ENCODE results near the gene TMEM247. TPM values are rescaled to one million over a fixed set of nuclear protein-coding genes. Genes with fewer than 3 reads are reported as not detected.

TMEM247 gene
- polyA plus RNA-seq, 1 of the 3 experiments (the other 2 are of a cell fraction), result not detected

- ChIA-PET CTCF (interaction anchor here (1.0 to 3.4 kb wide), 2 partner anchors 24 to 445 kb away, joined by 3 to 13 read pairs; no protein-coding TSS in a partner anchor), POLR2A (no interaction called here)
- no peaks in the 10 kb centered on the region for H3K79me2 ChIP-seq (ENCODE audit: insufficient read depth)
These were observed 41.3 kb upstream of the TMEM247 start for GRCh38 chr2:46438102-46438501.

DNA sequence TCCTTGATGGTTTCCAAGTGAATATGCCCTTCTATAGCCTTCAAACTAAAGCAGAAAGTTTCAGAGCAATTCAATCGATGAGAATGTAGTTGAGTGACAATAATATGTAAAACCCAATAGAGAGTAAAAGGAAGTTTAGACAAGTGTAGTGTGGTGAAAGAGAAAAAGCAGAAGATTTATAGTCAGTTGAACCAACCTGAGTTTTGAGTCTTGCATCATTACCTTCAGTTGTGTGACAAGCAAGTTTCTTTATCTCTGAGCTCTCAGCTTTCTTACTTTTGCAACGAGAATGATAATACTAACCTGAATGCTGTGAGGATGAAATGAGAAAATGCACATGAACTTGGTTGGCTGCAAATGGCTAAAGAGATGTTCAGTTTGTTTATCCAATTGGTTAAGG lies 40.6 kb upstream of the TMEM247 start:
- ChIA-PET POLR2A (no interaction called here), CTCF (interaction anchor here (1.0 to 3.4 kb wide), 4 partner anchors 23 to 446 kb away, joined by 3 to 14 read pairs (median 11); no protein-coding TSS in a partner anchor)
- H2AFZ ChIP-seq (ENCODE audit: low read depth), result no peak overlapping the region

More at GRCh38 chr2:46438102-46438501, 41.3 kb upstream of the TMEM247 start:
- H3K9me2 ChIP-seq, result no peaks in the 10 kb centered on the region
- H3K4me1 ChIP-seq (ENCODE audit: control insufficient read depth in 1 of 2, insufficient read depth in 2 of 2, low read depth in 1 of 2, low read length in 1 of 2), result peaks cover 0 to 5% of the 10 kb centered on the region in 2 experiments; a peak in 2 of 4 replicates
- H3K4me2 ChIP-seq, result no peak overlapping the region
- TF ChIP-seq, protein P1, sequence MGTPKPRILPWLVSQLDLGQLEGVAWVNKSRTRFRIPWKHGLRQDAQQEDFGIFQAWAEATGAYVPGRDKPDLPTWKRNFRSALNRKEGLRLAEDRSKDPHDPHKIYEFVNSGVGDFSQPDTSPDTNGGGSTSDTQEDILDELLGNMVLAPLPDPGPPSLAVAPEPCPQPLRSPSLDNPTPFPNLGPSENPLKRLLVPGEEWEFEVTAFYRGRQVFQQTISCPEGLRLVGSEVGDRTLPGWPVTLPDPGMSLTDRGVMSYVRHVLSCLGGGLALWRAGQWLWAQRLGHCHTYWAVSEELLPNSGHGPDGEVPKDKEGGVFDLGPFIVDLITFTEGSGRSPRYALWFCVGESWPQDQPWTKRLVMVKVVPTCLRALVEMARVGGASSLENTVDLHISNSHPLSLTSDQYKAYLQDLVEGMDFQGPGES (IDR thresholded peaks at IDR 0.05; ENCODE audit: low read depth, low read length), result no peak
- TF ChIP-seq ELF1 (IDR thresholded peaks at IDR 0.05), result no peak
- no peak for TF ChIP-seq FOSL2 (IDR thresholded peaks at IDR 0.05; ENCODE audit: borderline replicate concordance, low read depth)
- TF ChIP-seq RXRA (IDR thresholded peaks at IDR 0.05; ENCODE audit: borderline replicate concordance, low read depth), result no peak
- no peak for TF ChIP-seq MXI1 (IDR thresholded peaks at IDR 0.05; ENCODE audit: low read depth, low read length)
- no peak for TF ChIP-seq JUND (IDR thresholded peaks at IDR 0.05)
- TF ChIP-seq NFIC (IDR thresholded peaks at IDR 0.05; ENCODE audit: borderline replicate concordance), result no peak
- no peaks in the 10 kb centered on the region for H3K9me3 ChIP-seq
- H3K4me3 ChIP-seq (ENCODE audit: low read depth in 2 of 2, low read length in 1 of 2), result no peak overlapping the region
- H3K9ac ChIP-seq, result no peak overlapping the region
- H3F3A ChIP-seq (replicated peaks; ENCODE audit: insufficient read depth), result no peaks in the 10 kb centered on the region
- no peak overlapping the region for H2AFZ ChIP-seq (ENCODE audit: low read depth)
- WGBS (ENCODE audit: low lambda C conversion rate), result 10% methylated on average over 1 of the region's 1 CpG
- no peaks in the 10 kb centered on the region for H4K20me1 ChIP-seq (ENCODE audit: insufficient read depth)
- no peak for DNase-seq
- no peak overlapping the region for H3K27ac ChIP-seq (ENCODE audit: low read depth in 2 of 2, low read length in 1 of 2)
- H3K27me3 ChIP-seq (ENCODE audit: insufficient read depth), result no peaks in the 10 kb centered on the region
- H3K36me3 ChIP-seq (replicated peaks in 1 of 2; ENCODE audit: control insufficient read depth in 1 of 2, insufficient read depth in 2 of 2, low read length in 1 of 2), result no peaks in the 10 kb centered on the region

More for the DNA sequence above, 40.6 kb upstream of the TMEM247 start:
- no peaks in the 10 kb centered on the region for H3K79me2 ChIP-seq (ENCODE audit: insufficient read depth)
- no peaks in the 10 kb centered on the region for H3K36me3 ChIP-seq (replicated peaks in 1 of 2; ENCODE audit: control insufficient read depth in 1 of 2, insufficient read depth in 2 of 2, low read length in 1 of 2)
- H3K27me3 ChIP-seq (ENCODE audit: insufficient read depth), result no peaks in the 10 kb centered on the region
- no peaks in the 10 kb centered on the region for H3F3A ChIP-seq (replicated peaks; ENCODE audit: insufficient read depth)
- H4K20me1 ChIP-seq (ENCODE audit: insufficient read depth), result no peaks in the 10 kb centered on the region
- H3K27ac ChIP-seq (ENCODE audit: low read depth in 2 of 2, low read length in 1 of 2), result no peak overlapping the region
- H3K9me3 ChIP-seq, result no peaks in the 10 kb centered on the region
- H3K4me2 ChIP-seq, result no peak overlapping the region
- no peak for DNase-seq
- TF ChIP-seq YY1 (IDR thresholded peaks at IDR 0.05; ENCODE audit: low read depth) (no peak), RFX5 (IDR thresholded peaks at IDR 0.05; ENCODE audit: low read length) (no peak), ZBTB33 (IDR thresholded peaks at IDR 0.05; ENCODE audit: borderline replicate concordance, low read depth) (no peak), MEF2A (IDR thresholded peaks at IDR 0.05; ENCODE audit: borderline replicate concordance, low read depth) (no peak), FOXJ3 (CRISPR knock-in tag; IDR thresholded peaks at IDR 0.05) (no peak), RAD21 (IDR thresholded peaks at IDR 0.05; ENCODE audit: low read length) (no peak), GATA2 (CRISPR knock-in tag; IDR thresholded peaks at IDR 0.05) (no peak), NRF1 (IDR thresholded peaks at IDR 0.05; ENCODE audit: low read depth, low read length) (no peak), JUND (IDR thresholded peaks at IDR 0.05) (no peak), ELF1 (IDR thresholded peaks at IDR 0.05) (no peak)
- TF ChIP-seq, protein P1 (IDR thresholded peaks at IDR 0.05; ENCODE audit: low read depth, low read length), result no peak
- TF ChIP-seq, protein P2, sequence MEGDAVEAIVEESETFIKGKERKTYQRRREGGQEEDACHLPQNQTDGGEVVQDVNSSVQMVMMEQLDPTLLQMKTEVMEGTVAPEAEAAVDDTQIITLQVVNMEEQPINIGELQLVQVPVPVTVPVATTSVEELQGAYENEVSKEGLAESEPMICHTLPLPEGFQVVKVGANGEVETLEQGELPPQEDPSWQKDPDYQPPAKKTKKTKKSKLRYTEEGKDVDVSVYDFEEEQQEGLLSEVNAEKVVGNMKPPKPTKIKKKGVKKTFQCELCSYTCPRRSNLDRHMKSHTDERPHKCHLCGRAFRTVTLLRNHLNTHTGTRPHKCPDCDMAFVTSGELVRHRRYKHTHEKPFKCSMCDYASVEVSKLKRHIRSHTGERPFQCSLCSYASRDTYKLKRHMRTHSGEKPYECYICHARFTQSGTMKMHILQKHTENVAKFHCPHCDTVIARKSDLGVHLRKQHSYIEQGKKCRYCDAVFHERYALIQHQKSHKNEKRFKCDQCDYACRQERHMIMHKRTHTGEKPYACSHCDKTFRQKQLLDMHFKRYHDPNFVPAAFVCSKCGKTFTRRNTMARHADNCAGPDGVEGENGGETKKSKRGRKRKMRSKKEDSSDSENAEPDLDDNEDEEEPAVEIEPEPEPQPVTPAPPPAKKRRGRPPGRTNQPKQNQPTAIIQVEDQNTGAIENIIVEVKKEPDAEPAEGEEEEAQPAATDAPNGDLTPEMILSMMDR (IDR thresholded peaks at IDR 0.05), result no peak
- 26% methylated on average over 2 of the region's 2 CpGs for WGBS (ENCODE audit: low lambda C conversion rate)
- H3K9me2 ChIP-seq, result no peaks in the 10 kb centered on the region
- H3K9ac ChIP-seq, result no peak overlapping the region
- no peak overlapping the region for H3K4me3 ChIP-seq (ENCODE audit: low read depth in 2 of 2, low read length in 1 of 2)
- peaks cover 0 to 5% of the 10 kb centered on the region in 2 experiments; a peak in 2 of 4 replicates for H3K4me1 ChIP-seq (ENCODE audit: control insufficient read depth in 1 of 2, insufficient read depth in 2 of 2, low read depth in 1 of 2, low read length in 1 of 2)

Data from SK-N-SH (cell line).